Measurements from ENCODE around the gene JAZF1. TPM values are rescaled to one million over a fixed set of nuclear protein-coding genes. Genes with fewer than 3 reads are reported as not detected.

JAZF1 gene
- total and polyA plus RNA-seq, 2 of the 4 experiments (the other 2 are of a cell fraction): 8.4 to 10.5 TPM

GRCh38 chr7:28208506-28208905 lies 27.9 kb upstream of the JAZF1 start:
- Histone ChIP-seq H3K23ac (ENCODE audit: low read depth, low read length) (no peak overlapping the region), H2AFZ (replicated peaks; ENCODE audit: low read length, poor library complexity) (no peak overlapping the region), H3K4me3 (ENCODE audit: insufficient read depth, low read depth, low read length) (no peak overlapping the region), H4K8ac (ENCODE audit: low read depth in 2 of 2, low read length in 2 of 2) (no peak overlapping the region), H3K4me1 (ENCODE audit: control insufficient read depth, insufficient read depth, low read length) (peaks cover 4% of the 10 kb centered on the region), H3K56ac (ENCODE audit: extremely low read depth, insufficient read depth, low read length) (no peak overlapping the region), H4K5ac (ENCODE audit: low read depth, low read length) (no peak overlapping the region), H2AK5ac (ENCODE audit: low read depth, low read length) (peak overlapping the region; percentile 24; the same call in 1 of the 2 replicates), H3K27ac (ENCODE audit: insufficient read depth, low read length) (no peak overlapping the region), H3K36me3 (ENCODE audit: control insufficient read depth, insufficient read depth, low read length) (no peaks in the 10 kb centered on the region), H2BK5ac (ENCODE audit: low read depth, low read length, poor library complexity, severe bottlenecking) (no peak overlapping the region), H2BK15ac (ENCODE audit: low read depth, low read length) (no peak overlapping the region), H3K4me2 (ENCODE audit: low read depth, low read length) (no peak overlapping the region), H3K14ac (replicated peaks; ENCODE audit: low read depth, low read length) (no peak overlapping the region), H2BK120ac (ENCODE audit: low read depth, low read length) (no peak overlapping the region), H4K20me1 (ENCODE audit: insufficient read depth, low read length) (no peaks in the 10 kb centered on the region), H3K18ac (ENCODE audit: low read depth, low read length) (no peak overlapping the region), H2AK9ac (replicated peaks; ENCODE audit: low read depth, low read length, poor library complexity) (no peak overlapping the region), H4K91ac (ENCODE audit: insufficient read depth, low read depth, low read length) (no peak overlapping the region), H3K9ac (ENCODE audit: low read depth, low read length) (no peak overlapping the region), H3K9me3 (ENCODE audit: control insufficient read depth, insufficient read depth, low read length) (no peaks in the 10 kb centered on the region), H3K79me1 (ENCODE audit: low read depth in 1 of 2, low read length in 2 of 2) (no peaks in the 10 kb centered on the region), H3K9me1 (ENCODE audit: insufficient read depth, low read length) (no peaks in the 10 kb centered on the region), H2BK20ac (ENCODE audit: low read depth, low read length) (no peak overlapping the region), H3K27me3 (ENCODE audit: control insufficient read depth, insufficient read depth, low read length) (no peaks in the 10 kb centered on the region), H3K4ac (ENCODE audit: low read depth, low read length) (no peak overlapping the region)
- CTCF ChIA-PET: interaction anchor here (1.2 kb wide), 1 partner anchor 89 kb away, joined by 3 read pairs; no protein-coding TSS in a partner anchor
- no peak for ATAC-seq (ENCODE audit: low read depth)
- no peak for DNase-seq
- dilution Hi-C loops (cut with HindIII; ENCODE audit: low sequenced_read_pairs, unreplicated experiment): no loop called here
- TF ChIP-seq MAZ (IDR thresholded peaks at IDR 0.05; ENCODE audit: borderline replicate concordance, low read depth, low read length) (no peak), RFX5 (IDR thresholded peaks at IDR 0.05; ENCODE audit: low read depth, low read length) (no peak)
- POLR2A ChIA-PET (ENCODE audit: unreplicated experiment): no interaction called here
- intact Hi-C loops (cut with micrococcal nuclease): no loop called here
- no CpG with 5 or more reads among the region's 2 CpGs for WGBS, 2 experiments (ENCODE audit: extremely low coverage in 2 of 2, insufficient read length in 1 of 2)
- in situ Hi-C loops (cut with MboI; ENCODE audit: low sequenced_read_pairs): no loop called here
- BruUV-seq (replicated peaks): no TSS peak

Measured in IMR-90 (cell line).